ENCODE results near the gene JMJD6. TPM values are rescaled to one million over a fixed set of nuclear protein-coding genes. Genes with fewer than 3 reads are reported as not detected.

JMJD6 gene
- 77.3 to 80.6 TPM (median 78.6 TPM) in 5 replicates for total RNA-seq (2022; extraction: Qiagen RNA extraction)

GRCh38 chr17:76726231-76726775 lies at the start of gene JMJD6:
Gene JMJD6, minus strand, starts transcription at chr17:76726606. Its CDS starts 131 bp downstream, at chr17:76726475.

GRCh38 chr17:76737676-76738467 lies 11.5 kb upstream of the JMJD6 start, which contains the start of gene MFSD11:
Gene MFSD11, plus strand, starts transcription at chr17:76738119. Its CDS starts 234 bp downstream, at chr17:76738353.

DNA sequence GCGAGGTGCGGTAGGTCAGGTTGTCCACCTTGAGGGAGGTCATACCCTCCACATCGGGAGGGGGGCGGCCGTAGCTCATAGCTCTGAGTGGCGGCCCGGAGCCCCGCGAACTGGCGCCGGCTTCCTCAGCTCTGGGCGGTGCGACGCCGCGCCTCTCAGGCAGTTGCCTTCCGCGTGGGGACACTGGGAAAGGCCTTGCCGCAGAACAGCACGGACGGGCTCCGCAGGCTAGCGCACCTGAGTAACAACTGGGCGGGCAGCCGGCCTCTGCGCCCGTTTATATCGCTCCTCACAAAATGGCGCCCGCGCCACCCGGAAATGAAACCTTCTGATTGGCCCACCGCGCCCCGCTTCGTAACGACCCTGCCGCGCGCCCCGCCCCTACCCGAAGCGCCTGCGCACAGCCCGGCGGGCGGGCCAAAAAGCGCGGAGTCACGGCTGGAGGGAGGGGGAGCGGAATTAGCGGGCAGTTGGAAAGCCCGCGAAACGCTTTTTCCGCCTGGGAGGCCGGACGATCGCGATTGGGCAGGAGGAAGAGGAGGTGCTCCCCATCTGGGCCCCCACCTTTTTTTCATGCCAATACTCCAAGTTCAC lies 10.8 kb upstream of the JMJD6 start, which contains the start of gene SRSF2:
TSS of gene SRSF2 (minus strand) at position 250 of the 594 bp plus-strand sequence. CDS start at position 79, 171 bp downstream.

GRCh38 chr17:76726776-76727718 lies 641 bp upstream of the JMJD6 start, which contains the start of gene METTL23:
Gene METTL23, plus strand, starts transcription at chr17:76726839. Its CDS starts 2,872 bp downstream, at chr17:76729711.

GRCh38 chr17:76710863-76711611 lies 15.4 kb downstream of the JMJD6 start, which contains the start of gene MXRA7:
Gene MXRA7, minus strand, starts transcription at chr17:76710965. Its CDS starts 19 bp downstream, at chr17:76710946.

Other genes starting within 250 kb of the JMJD6 start
- gene RHBDF2, start 225.2 kb downstream of the JMJD6 start, total RNA-seq (2022; extraction: Qiagen RNA extraction): 54.6 to 64.5 TPM (median 61.4 TPM) in 5 replicates
- gene CYGB, start 188.9 kb downstream of the JMJD6 start, total RNA-seq (2022; extraction: Qiagen RNA extraction): 0.88 to 1.7 TPM (median 1.2 TPM) in 5 replicates
- not detected in 5 replicates for gene PRCD, start 186.6 kb downstream of the JMJD6 start, total RNA-seq (2022; extraction: Qiagen RNA extraction)
- gene ST6GALNAC2, start 140.7 kb downstream of the JMJD6 start, total RNA-seq (2022; extraction: Qiagen RNA extraction): 0.37 to 0.46 TPM (median 0.42 TPM) in 5 replicates
- 0.20 to 0.28 TPM (median 0.26 TPM) in 5 replicates for gene ST6GALNAC1, start 82.8 kb downstream of the JMJD6 start, total RNA-seq (2022; extraction: Qiagen RNA extraction)
- gene MXRA7, start 15.6 kb downstream of the JMJD6 start, total RNA-seq (2022; extraction: Qiagen RNA extraction): 62.0 to 65.0 TPM (median 64.4 TPM) in 5 replicates
- gene METTL23, start 233 bp upstream of the JMJD6 start, total RNA-seq (2022; extraction: Qiagen RNA extraction): 54.0 to 64.4 TPM (median 59.5 TPM) in 5 replicates
- gene SRSF2, start 10.7 kb upstream of the JMJD6 start, total RNA-seq (2022; extraction: Qiagen RNA extraction): 408 to 455 TPM (median 433 TPM) in 5 replicates
- 19.8 to 21.5 TPM (median 20.3 TPM) in 5 replicates for gene MFSD11, start 11.5 kb upstream of the JMJD6 start, total RNA-seq (2022; extraction: Qiagen RNA extraction)
- gene MGAT5B, start 141.8 kb upstream of the JMJD6 start, total RNA-seq (2022; extraction: Qiagen RNA extraction): 16.8 to 21.4 TPM (median 20.1 TPM) in 5 replicates

Data from A549 treated with AZD2906 at 1 μM for 4 hours (cell line).